Omental fat pad (tissue), 4 donors: ENCODE data around the gene GRM6. TPM values are rescaled to one million over a fixed set of nuclear protein-coding genes. Genes with fewer than 3 reads are reported as not detected.

Source experiments
- ATAC-seq: fragments of 150-250 bp; one replicate; pipeline ENCODE4 v1.9.1; 2016; ENCODE audit warnings: mild to moderate bottlenecking, moderate library complexity; ENCODE audit not compliant: low FRiP score
- DNase-seq: peaks from one replicate; pipeline ENCODE4 v3.0.0-alpha.2; 2019; ENCODE audit warnings: low spot score
- CTCF ChIP-seq, 3 donors: fragments of 450-650 bp; IDR thresholded peaks; one replicate each; pipeline ENCODE4 v1.5.1; 2016 to 2017; ENCODE audit warnings: antibody characterized with exemption in 3 of 3, mild to moderate bottlenecking in 3 of 3, moderate library complexity in 2 of 3
- total RNA-seq, 4 donors: library from RNA; depleted of rRNA; stranded (reverse); fragments of >200 nt; gene quantifications; one replicate each; pipeline ENCODE4 v1.1.0, GENCODE V29; 2016

GRM6 gene
- not detected for total RNA-seq

- no peak for TF ChIP-seq CTCF (IDR thresholded peaks at IDR 0.05)
- DNase-seq (no peak), ATAC-seq (no peak)
These were observed at the start of gene GRM6 for GRCh38 chr5:178994580-178995340. Gene GRM6, minus strand, starts transcription at chr5:178995320. Its CDS starts 376 bp downstream, at chr5:178994944.

- TF ChIP-seq CTCF (IDR thresholded peaks at IDR 0.05): no peak
- DNase-seq: no peak
- no peak for ATAC-seq
These were observed 49.6 kb upstream of the GRM6 start for GRCh38 chr5:179044765-179045164.

DNA sequence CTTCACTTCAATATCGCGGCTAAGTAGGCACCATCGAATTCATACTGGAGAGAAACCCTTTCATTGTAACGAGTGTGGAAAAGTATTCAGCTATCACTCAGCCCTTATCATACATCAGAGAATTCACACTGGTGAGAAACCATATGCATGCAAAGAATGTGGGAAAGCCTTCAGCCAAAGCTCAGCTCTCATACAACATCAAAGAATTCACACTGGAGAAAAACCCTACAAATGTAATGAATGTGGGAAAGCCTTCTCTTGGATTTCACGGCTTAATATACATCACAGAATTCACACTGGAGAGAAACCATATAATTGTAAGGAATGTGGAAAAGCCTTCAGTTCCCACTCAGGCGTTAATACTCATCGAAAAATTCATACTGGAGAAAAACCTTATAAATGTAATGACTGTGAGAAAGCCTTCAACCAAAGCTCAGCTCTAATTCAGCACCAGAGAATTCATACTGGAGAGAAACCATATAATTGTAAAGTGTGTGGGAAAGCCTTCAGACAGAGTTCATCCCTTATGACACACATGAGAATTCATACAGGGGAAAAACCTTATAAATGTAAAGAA, 38.0 kb upstream of the GRM6 start:
- DNase-seq (no peak), ATAC-seq (no peak)
- TF ChIP-seq CTCF (IDR thresholded peaks at IDR 0.05): no peak

DNA sequence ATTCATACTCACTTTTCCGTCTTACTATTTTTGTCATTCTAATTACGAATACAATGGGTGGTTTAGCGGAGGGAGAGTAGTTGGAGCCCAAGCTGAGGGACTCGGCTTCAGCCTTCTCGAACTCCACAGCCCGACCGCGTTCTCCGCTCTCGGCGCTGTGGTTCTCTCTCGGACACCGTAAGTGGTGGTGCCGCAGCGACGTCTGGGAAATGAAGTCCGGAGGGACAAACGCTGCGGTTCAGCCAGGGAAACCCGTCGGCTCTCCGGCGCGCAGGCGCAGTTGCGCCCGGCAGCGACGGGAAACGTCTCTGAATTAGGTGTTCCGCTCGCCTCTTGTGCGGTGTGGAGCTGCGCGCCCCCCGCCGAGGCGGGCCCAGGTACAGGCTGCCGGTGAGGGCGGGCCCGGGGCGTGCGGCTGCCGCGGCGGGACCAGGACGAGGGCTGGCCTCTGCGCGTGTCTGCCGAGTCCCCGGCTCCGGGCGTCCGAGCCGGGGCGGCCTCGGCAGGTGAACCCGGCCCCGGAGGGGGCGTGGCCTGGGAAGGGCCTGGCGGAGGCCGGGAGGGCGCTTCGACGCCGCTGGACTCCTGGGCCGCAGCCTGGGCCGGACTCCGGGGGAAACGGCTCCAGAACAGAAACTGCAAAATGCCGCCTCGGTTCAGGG, 28.5 kb upstream of the GRM6 start, which contains the start of gene ZNF879:
TSS of gene ZNF879 (plus strand) at position 277 of the 662 bp plus-strand sequence. CDS start 1,201 bp downstream, outside the sequence.
- no peak for TF ChIP-seq CTCF (IDR thresholded peaks at IDR 0.05)
- peak; percentile 72 for DNase-seq
- peak; percentile 98 for ATAC-seq

DNA sequence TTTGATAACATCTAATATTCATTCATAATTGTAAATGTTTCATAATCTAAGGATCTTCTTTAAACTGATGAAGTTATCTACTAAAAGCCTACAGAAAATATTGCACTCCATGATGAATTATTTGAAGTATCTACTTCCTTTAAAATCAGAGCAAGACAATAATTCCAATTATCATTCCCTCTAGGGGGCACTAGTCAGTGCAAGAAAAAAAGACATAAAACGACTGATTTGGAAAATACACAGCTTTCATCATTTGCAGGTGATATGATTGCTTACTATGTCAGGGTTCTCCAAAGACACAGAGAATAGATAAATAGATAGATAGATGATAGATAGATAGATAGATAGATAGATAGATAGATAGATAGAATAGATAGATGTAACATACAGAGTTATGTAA, 13.5 kb upstream of the GRM6 start:
- DNase-seq (no peak), ATAC-seq (no peak)
- TF ChIP-seq CTCF (IDR thresholded peaks at IDR 0.05): no peak

DNA sequence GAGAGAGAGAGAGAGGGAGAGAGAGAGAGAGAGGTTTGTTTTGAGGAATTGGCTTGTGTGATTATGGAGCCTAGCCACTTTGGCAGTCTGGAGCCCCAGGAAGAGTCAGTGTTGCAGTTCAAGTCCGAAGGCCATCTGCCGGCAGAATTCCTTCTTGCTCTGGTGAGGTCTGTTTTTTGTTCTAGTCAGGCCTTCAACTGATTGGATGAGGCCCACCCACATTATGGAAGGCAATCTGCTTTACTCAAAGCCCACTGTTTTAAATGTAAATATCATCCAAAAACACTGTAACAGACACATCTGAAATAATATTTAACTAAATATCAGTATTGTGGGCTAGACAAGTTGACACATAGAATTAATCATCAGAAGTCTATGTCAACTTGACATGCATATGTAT, 11.4 kb upstream of the GRM6 start:
- ATAC-seq (no peak), DNase-seq (no peak)
- no peak for TF ChIP-seq CTCF (IDR thresholded peaks at IDR 0.05)
